GM12865 (cell line): ENCODE data around the gene KLHL40.

Experiments used
- DNase-seq: peaks from one replicate; pipeline ENCODE4 v3.0.0; 2010; ENCODE audit warnings: low read depth
- H3K4me3 ChIP-seq: 2 replicates; pipeline ENCODE4 v1.5.1; 2011; ENCODE audit warnings: mild to moderate bottlenecking, low read depth, low read length, control low read depth
- CTCF ChIP-seq: IDR thresholded peaks from 2 replicates; pipeline ENCODE4 v1.5.1; 2011; ENCODE audit warnings: low read length, control low read depth, low read depth, inconsistent platforms; ENCODE audit not compliant: insufficient read depth; ENCODE audit errors: missing control alignments

Gene KLHL40

GRCh38 chr3:42696356-42697288 is 11.3 kb downstream of the KLHL40 start:
- no peak for DNase-seq
- H3K4me3 ChIP-seq: no peak overlapping the region
- TF ChIP-seq CTCF: no peak

- H3K4me3 ChIP-seq: no peak overlapping the region
- DNase-seq: no peak
- no peak for TF ChIP-seq CTCF
These were observed 12.1 kb downstream of the KLHL40 start for GRCh38 chr3:42697289-42698051.

DNA sequence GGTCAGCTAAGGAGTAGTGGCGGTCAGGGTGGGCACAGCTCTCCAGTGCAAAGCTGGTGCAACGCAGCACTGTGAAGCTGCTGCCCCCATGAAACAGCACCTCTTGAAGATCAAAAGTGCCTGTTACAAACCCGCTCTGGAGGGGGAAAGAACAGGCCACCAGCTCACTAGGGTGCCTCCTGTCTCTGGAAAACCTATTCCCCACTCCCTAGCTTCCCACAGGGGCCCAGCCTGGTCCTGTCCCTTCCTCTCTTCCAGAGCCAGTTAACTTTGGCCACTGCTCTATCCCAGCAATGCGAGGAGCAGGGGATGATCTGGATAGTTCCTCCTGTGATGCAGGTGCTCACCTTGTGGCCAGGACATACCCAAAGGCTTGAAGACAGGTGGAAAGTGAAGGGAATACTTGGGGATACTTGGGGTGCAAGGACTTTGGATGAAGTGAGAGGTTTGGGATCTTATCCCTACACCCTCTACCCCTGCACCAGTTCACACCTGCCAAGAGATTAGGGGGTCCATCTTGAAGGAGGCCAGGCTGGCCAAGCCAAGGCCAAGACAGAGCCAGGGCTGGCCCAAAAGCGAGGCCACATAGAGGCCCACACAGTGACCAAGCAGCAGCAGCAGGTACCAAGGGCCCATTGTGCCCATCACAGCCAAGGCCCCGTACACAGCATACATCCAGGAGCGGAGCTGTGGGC is 13.0 kb downstream of the KLHL40 start:
- TF ChIP-seq CTCF: no peak
- no peak for DNase-seq
- H3K4me3 ChIP-seq: no peak overlapping the region

DNA sequence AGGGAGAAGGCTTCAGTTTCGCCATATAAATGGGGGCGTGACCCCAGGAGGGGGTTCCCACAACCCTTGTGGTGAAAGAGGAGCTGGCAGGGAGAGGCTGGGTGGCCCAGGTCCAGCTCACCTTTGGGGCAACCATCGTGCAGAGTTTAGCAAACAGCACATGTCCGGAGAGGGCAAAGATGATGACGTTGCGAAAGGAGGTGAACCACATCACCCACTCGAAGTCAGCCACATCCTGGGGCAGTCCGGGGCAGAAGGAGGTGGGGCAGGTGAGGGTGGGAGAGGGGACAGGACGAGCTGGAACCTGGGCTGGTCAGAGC is 13.5 kb downstream of the KLHL40 start:
- peak; percentile 9 for DNase-seq
- no peak for TF ChIP-seq CTCF

GRCh38 chr3:42699511-42699971 is 14.2 kb downstream of the KLHL40 start:
- no peak overlapping the region for H3K4me3 ChIP-seq
- no peak for DNase-seq
- TF ChIP-seq CTCF: no peak

More for the DNA sequence above, 13.5 kb downstream of the KLHL40 start:
- no peak overlapping the region for H3K4me3 ChIP-seq

- no peak for TF ChIP-seq CTCF
- DNase-seq: no peak
- no peak overlapping the region for H3K4me3 ChIP-seq
These were observed 15.3 kb downstream of the KLHL40 start for GRCh38 chr3:42700366-42701288.
